ENCODE measurements around the gene MANF. TPM values are rescaled to one million over a fixed set of nuclear protein-coding genes. Genes with fewer than 3 reads are reported as not detected.
"Not testable (repeated sequence)": the region's sequence is repeated elsewhere in the genome, so short reads cannot be mapped to it uniquely, and the experiment has no call there.

MANF gene
- total RNA-seq, 1 donor from 2014 or later, result 42.2 TPM

- Histone ChIP-seq H3K4me3 (peak overlapping the region; percentile 64 to 84), H3K27ac (peak overlapping the region; percentile 87), H3K27me3 (no peaks in the 10 kb centered on the region)
Measured at GRCh38 chr3:51386852-51387229, 1.8 kb downstream of the MANF start.

GRCh38 chr3:51387281-51387680 lies 2.2 kb downstream of the MANF start:
- H3K4me3 ChIP-seq; H3K27me3 ChIP-seq; H3K9me3 ChIP-seq; DNase-seq (ENCODE audit: extremely low spot score in 2 of 2); H3K36me3 ChIP-seq: not testable (repeated sequence)
- peaks cover 71% of the 10 kb centered on the region for H3K4me1 ChIP-seq
- intact Hi-C loops (cut with DNase I), result loop anchor here (5.0 kb wide), 1 partner anchor 770 kb away; the partner anchor contains the start of gene MAPKAPK3
- peak overlapping the region; percentile 11 for H3K27ac ChIP-seq

More at GRCh38 chr3:51386852-51387229, 1.8 kb downstream of the MANF start:
- TF ChIP-seq POLR2AphosphoS5 (IDR thresholded peaks at IDR 0.05; ENCODE audit: insufficient read depth in 1 of 2, low read depth in 1 of 2), result no peak
- TF ChIP-seq, protein P1, sequence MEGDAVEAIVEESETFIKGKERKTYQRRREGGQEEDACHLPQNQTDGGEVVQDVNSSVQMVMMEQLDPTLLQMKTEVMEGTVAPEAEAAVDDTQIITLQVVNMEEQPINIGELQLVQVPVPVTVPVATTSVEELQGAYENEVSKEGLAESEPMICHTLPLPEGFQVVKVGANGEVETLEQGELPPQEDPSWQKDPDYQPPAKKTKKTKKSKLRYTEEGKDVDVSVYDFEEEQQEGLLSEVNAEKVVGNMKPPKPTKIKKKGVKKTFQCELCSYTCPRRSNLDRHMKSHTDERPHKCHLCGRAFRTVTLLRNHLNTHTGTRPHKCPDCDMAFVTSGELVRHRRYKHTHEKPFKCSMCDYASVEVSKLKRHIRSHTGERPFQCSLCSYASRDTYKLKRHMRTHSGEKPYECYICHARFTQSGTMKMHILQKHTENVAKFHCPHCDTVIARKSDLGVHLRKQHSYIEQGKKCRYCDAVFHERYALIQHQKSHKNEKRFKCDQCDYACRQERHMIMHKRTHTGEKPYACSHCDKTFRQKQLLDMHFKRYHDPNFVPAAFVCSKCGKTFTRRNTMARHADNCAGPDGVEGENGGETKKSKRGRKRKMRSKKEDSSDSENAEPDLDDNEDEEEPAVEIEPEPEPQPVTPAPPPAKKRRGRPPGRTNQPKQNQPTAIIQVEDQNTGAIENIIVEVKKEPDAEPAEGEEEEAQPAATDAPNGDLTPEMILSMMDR (IDR thresholded peaks at IDR 0.05), result no peak
- Histone ChIP-seq H3K4me1 (peaks cover 67% of the 10 kb centered on the region), H3K9me3 (no peaks in the 10 kb centered on the region), H3K36me3 (peaks cover 0 to 7% of the 10 kb centered on the region in 2 donors)
- DNase-seq (ENCODE audit: extremely low spot score in 2 of 2), result peak in 1 of 2 donors; percentile 31
- intact Hi-C loops (cut with DNase I), result loop anchor here (5.0 kb wide), 1 partner anchor 770 kb away; the partner anchor contains the start of gene MAPKAPK3

GRCh38 chr3:51388286-51389029 lies 3.4 kb downstream of the MANF start:
- H3K27me3 ChIP-seq, result no peaks in the 10 kb centered on the region
- peak overlapping the region; percentile 11 for H3K27ac ChIP-seq
- peaks cover 0 to 21% of the 10 kb centered on the region in 2 donors for H3K36me3 ChIP-seq
- peaks cover 79% of the 10 kb centered on the region for H3K4me1 ChIP-seq
- peak in 1 of 2 donors; percentile 96 for DNase-seq (ENCODE audit: extremely low spot score in 2 of 2)
- H3K9me3 ChIP-seq, result no peaks in the 10 kb centered on the region
- intact Hi-C loops (cut with DNase I), result loop anchor here (5.0 kb wide), 1 partner anchor 771 kb away; the partner anchor contains the start of gene MAPKAPK3
- TF ChIP-seq POLR2AphosphoS5 (IDR thresholded peaks at IDR 0.05; ENCODE audit: insufficient read depth in 1 of 2, low read depth in 1 of 2) (peak in 1 of 2 donors; percentile 48), POLR2A (IDR thresholded peaks at IDR 0.05) (no peak)
- TF ChIP-seq, protein P1 (IDR thresholded peaks at IDR 0.05), result peak in 1 of 3 experiments; percentile 3
- H3K4me3 ChIP-seq, result no peak overlapping the region

DNA sequence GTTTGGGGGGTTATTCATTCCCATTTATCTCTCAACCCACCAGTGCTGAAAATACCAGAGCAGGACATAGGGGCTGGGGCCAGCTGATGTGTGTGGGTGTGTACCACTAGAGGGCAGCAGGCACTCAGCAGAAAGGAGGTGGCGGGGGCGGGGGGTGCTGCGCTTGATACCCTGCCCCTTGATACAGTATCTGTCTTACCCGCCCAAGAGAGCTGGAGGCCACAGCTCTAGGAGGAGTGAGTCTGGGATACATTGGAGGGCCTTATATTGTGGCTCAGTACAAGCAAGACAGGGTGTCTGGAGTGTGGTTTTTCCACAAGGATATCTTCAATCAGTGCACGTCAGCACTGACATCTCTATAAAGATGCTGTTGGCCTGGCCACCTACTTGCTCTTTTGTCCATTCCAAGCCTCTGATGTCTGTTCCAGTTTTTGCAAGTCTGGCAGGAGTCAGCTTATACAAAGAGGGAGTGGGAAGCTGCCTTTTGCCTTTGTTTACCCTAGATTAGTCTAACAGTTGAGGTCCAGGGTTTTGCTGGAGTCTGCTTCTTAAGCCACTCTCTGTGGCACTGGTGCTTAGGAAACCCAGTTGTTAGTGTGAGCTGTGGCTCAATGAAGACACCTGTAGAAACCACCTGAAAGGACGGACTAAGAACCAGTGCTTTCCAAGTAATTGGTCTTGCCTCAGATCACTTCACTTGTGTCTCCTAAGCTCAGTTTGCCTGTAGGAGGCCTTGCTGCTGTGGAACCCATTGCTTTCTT lies 4.5 kb downstream of the MANF start:
- TF ChIP-seq POLR2A (IDR thresholded peaks at IDR 0.05) (no peak), POLR2AphosphoS5 (IDR thresholded peaks at IDR 0.05; ENCODE audit: insufficient read depth in 1 of 2, low read depth in 1 of 2) (no peak)
- TF ChIP-seq, protein P1 (IDR thresholded peaks at IDR 0.05), result peak; percentile 19 to 40 (median 38)
- Histone ChIP-seq H3K36me3 (peaks cover 0 to 33% of the 10 kb centered on the region in 2 donors), H3K27me3 (no peaks in the 10 kb centered on the region), H3K4me3 (no peak overlapping the region), H3K4me1 (peaks cover 82% of the 10 kb centered on the region), H3K27ac (no peak overlapping the region), H3K9me3 (no peaks in the 10 kb centered on the region)
- peak in 1 of 2 donors; percentile 85 for DNase-seq (ENCODE audit: extremely low spot score in 2 of 2)
- intact Hi-C loops (cut with DNase I), result loop anchor here (5.0 to 10.0 kb wide), 2 partner anchors 285 to 772 kb away; partner anchors contain the start of genes MAPKAPK3 and TEX264

- peak in 1 of 2 donors; percentile 70 for DNase-seq (ENCODE audit: extremely low spot score in 2 of 2)
- Histone ChIP-seq H3K4me1 (peaks cover 90% of the 10 kb centered on the region), H3K27me3 (no peaks in the 10 kb centered on the region), H3K4me3 (peak overlapping the region; percentile 54 to 99), H3K27ac (peak overlapping the region; percentile 65), H3K9me3 (no peaks in the 10 kb centered on the region), H3K36me3 (peaks cover 0 to 41% of the 10 kb centered on the region in 2 donors)
- TF ChIP-seq, protein P1 (IDR thresholded peaks at IDR 0.05), result peak in 1 of 3 experiments; percentile 86
- no peak for TF ChIP-seq POLR2A (IDR thresholded peaks at IDR 0.05)
- intact Hi-C loops (cut with DNase I), result loop anchor here (10.0 kb wide), 1 partner anchor 284 kb away; the partner anchor contains the start of gene TEX264
Measured at GRCh38 chr3:51390246-51391074, 5.4 kb downstream of the MANF start.
